Measurements from ENCODE around the gene PTCD1.

DNA sequence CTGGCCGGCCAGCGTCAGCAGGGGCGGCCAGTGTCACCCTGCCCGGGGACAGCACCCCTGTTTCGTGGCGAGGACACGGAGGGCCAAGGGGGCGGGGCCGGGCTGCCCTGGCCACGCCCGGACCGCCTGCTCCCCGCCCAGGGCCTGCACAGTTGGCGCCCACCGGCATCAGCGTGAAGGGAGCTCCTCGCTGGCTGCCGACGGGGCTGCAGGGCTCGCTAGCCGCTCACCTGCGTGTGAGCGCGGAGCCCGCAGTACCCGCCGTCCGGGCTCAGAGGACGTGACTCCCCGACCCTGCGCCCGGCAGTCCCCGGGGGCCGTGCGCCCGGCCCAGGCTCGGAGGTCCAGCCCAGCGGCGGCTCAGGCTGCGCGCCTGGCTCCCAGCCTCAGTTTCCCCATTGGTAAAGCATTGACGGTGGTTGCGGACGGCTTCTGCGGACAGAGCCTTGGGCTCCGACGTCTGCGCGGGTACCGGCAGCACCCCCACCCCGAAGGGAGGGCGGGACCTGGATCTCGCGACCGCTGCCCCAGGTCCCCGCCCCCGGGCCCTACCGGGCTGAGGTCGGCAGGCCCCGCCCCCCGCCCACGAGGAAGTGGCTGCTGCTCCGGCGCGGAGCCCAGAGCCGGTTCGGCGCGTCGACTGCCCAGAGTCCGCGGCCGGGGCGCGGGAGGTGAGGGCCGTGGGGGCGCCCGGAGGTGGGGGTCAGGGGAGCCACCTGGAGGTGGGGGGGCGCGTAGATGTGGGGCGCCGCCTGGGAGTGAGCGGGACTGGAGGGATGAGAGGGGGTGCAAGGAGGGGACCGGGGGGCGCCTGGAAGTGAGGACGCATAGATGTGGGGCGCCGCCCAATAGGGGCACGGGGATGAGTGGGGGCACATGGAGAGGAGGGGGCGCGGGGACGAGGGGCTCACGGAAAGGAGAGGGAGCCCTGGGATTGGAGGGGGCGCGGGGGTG lies 64.2 kb downstream of the PTCD1 start, which contains the start of gene ARPC1B:
- TF ChIP-seq, protein P1, sequence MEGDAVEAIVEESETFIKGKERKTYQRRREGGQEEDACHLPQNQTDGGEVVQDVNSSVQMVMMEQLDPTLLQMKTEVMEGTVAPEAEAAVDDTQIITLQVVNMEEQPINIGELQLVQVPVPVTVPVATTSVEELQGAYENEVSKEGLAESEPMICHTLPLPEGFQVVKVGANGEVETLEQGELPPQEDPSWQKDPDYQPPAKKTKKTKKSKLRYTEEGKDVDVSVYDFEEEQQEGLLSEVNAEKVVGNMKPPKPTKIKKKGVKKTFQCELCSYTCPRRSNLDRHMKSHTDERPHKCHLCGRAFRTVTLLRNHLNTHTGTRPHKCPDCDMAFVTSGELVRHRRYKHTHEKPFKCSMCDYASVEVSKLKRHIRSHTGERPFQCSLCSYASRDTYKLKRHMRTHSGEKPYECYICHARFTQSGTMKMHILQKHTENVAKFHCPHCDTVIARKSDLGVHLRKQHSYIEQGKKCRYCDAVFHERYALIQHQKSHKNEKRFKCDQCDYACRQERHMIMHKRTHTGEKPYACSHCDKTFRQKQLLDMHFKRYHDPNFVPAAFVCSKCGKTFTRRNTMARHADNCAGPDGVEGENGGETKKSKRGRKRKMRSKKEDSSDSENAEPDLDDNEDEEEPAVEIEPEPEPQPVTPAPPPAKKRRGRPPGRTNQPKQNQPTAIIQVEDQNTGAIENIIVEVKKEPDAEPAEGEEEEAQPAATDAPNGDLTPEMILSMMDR (IDR thresholded peaks at IDR 0.05; ENCODE audit: borderline replicate concordance, extremely low read depth, low read length, poor library complexity, severe bottlenecking): no peak
- no peak for TF ChIP-seq EZH2 (IDR thresholded peaks at IDR 0.05; ENCODE audit: borderline replicate concordance, low read depth, low read length, severe bottlenecking)

Data from DND-41 (cell line).